NCI-H1930 (cell line): ENCODE data around the gene SERPINE3.

ENCODE experiments used
- DNase-seq, 2 experiments: peaks; one replicate each; lab custom pipeline; 2025; lab: John Stamatoyannopoulos, UW

Gene SERPINE3

GRCh38 chr13:51363625-51364024, 24.1 kb downstream of the SERPINE3 start:
- DNase-seq = no peak

GRCh38 chr13:51364404-51365008, 25.0 kb downstream of the SERPINE3 start:
- no peak for DNase-seq

- DNase-seq = no peak
These were observed 30.6 kb downstream of the SERPINE3 start for GRCh38 chr13:51370116-51370515.

- DNase-seq = no peak
These were observed 31.3 kb downstream of the SERPINE3 start for GRCh38 chr13:51370811-51371210.

GRCh38 chr13:51371768-51372399, 32.4 kb downstream of the SERPINE3 start:
- no peak for DNase-seq

GRCh38 chr13:51373451-51373850, 34.0 kb downstream of the SERPINE3 start:
- DNase-seq = no peak

- DNase-seq = no peak
These were observed 40.8 kb downstream of the SERPINE3 start for GRCh38 chr13:51380269-51380668.

- no peak for DNase-seq
These were observed 45.6 kb downstream of the SERPINE3 start for GRCh38 chr13:51385114-51385513.

- no peak for DNase-seq
These were observed 55.2 kb downstream of the SERPINE3 start for GRCh38 chr13:51394724-51395123.

- DNase-seq = no peak
These were observed 56.9 kb downstream of the SERPINE3 start for GRCh38 chr13:51396352-51396751.

- no peak for DNase-seq
These were observed 57.9 kb downstream of the SERPINE3 start for GRCh38 chr13:51397262-51397941.

- no peak for DNase-seq
These were observed 65.7 kb downstream of the SERPINE3 start for GRCh38 chr13:51405176-51405575.

- DNase-seq = no peak
These were observed 72.9 kb downstream of the SERPINE3 start for GRCh38 chr13:51412431-51412830.
